ENCODE results near the gene SPX. TPM values are rescaled to one million over a fixed set of nuclear protein-coding genes. Genes with fewer than 3 reads are reported as not detected.

The SPX gene
- polyA plus RNA-seq, 1 of the 3 experiments (the other 2 are of a cell fraction), result not detected

DNA sequence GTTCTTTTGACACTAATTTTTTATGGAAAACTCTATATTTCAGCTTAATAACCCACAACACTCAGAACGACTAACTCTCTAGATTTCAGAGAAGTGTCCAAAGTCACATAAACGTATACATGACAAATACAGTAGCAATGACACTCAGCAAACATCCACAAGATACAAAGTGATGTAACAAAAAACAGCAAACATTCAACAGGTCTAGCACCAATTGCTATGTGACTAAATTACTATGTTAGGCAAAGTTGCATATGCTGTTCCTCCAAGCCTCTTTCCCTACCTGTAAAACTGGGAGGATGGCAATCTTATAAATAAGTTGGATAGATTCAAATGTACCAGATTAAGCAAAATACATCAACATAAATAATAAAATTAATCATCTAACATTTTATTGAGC, 26.3 kb upstream of the SPX start:
- Histone ChIP-seq H3K9me2 (no peaks in the 10 kb centered on the region), H4K20me1 (ENCODE audit: insufficient read depth) (peaks cover 23% of the 10 kb centered on the region), H3K9me3 (no peaks in the 10 kb centered on the region), H3K36me3 (replicated peaks in 1 of 2; ENCODE audit: control insufficient read depth in 1 of 2, insufficient read depth in 2 of 2, low read length in 1 of 2) (peaks cover 38 to 44% of the 10 kb centered on the region in 2 experiments), H3K27ac (ENCODE audit: low read depth in 2 of 2, low read length in 1 of 2) (no peak overlapping the region), H3K4me2 (peak overlapping the region; percentile 75), H3K79me2 (ENCODE audit: insufficient read depth) (peaks cover 83% of the 10 kb centered on the region), H3K27me3 (ENCODE audit: insufficient read depth) (no peaks in the 10 kb centered on the region), H3F3A (replicated peaks; ENCODE audit: insufficient read depth) (peaks cover 5% of the 10 kb centered on the region), H3K4me3 (ENCODE audit: low read depth in 2 of 2, low read length in 1 of 2) (peak overlapping the region; percentile 90 to 98; a peak in 3 of 4 replicates), H3K9ac (peak overlapping the region; percentile 98; the same call in 1 of the 2 replicates), H2AFZ (ENCODE audit: low read depth) (no peak overlapping the region), H3K4me1 (ENCODE audit: control insufficient read depth in 1 of 2, insufficient read depth in 2 of 2, low read depth in 1 of 2, low read length in 1 of 2) (peaks cover 17% of the 10 kb centered on the region in 2 experiments; a peak in 3 of 4 replicates)
- ChIA-PET CTCF (interaction anchor here (1.3 kb wide), 1 partner anchor 19 kb away, joined by 4 read pairs; no protein-coding TSS in a partner anchor), POLR2A (no interaction called here)
- WGBS (ENCODE audit: low lambda C conversion rate), result 37% methylated on average over 2 of the region's 2 CpGs
- no peak for TF ChIP-seq YY1 (IDR thresholded peaks at IDR 0.05; ENCODE audit: low read depth)
- DNase-seq, result no peak

DNA sequence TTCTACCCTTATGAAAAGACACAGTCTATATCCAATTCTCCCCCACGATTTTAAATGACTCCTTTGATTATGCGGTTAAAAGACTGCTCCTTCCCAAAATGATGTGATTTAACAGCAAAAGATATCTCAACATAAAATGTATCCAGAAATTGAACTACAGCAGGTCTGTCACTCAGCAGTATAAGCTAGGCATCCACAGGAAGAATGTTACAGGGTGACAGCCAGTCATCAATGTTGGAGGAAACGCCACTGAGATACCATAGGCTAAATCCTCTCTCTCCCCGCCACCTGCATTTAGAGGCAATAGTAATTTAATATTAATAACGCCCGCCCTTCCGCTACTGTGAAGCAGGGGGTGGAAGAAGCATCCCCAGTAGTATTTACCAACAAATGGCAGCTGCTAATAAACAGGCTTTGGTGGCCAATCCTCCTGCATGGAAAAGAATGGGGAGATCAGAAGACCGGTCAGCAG, 25.3 kb upstream of the SPX start:
- no peak for DNase-seq
- TF ChIP-seq MXI1 (IDR thresholded peaks at IDR 0.05; ENCODE audit: low read depth, low read length), result no peak
- no peak for TF ChIP-seq NRF1 (IDR thresholded peaks at IDR 0.05; ENCODE audit: low read depth, low read length)
- 0 out of 2 replicates have a peak, but pooled peaks have one; percentile 8 for TF ChIP-seq TAF1 (IDR thresholded peaks at IDR 0.05; ENCODE audit: borderline replicate concordance, low read depth, low read length)
- no peak for TF ChIP-seq FOSL2 (IDR thresholded peaks at IDR 0.05; ENCODE audit: borderline replicate concordance, low read depth)
- no peak for TF ChIP-seq TCF12 (IDR thresholded peaks at IDR 0.05)
- TF ChIP-seq RAD21 (IDR thresholded peaks at IDR 0.05; ENCODE audit: low read length), result no peak
- TF ChIP-seq, protein P1, sequence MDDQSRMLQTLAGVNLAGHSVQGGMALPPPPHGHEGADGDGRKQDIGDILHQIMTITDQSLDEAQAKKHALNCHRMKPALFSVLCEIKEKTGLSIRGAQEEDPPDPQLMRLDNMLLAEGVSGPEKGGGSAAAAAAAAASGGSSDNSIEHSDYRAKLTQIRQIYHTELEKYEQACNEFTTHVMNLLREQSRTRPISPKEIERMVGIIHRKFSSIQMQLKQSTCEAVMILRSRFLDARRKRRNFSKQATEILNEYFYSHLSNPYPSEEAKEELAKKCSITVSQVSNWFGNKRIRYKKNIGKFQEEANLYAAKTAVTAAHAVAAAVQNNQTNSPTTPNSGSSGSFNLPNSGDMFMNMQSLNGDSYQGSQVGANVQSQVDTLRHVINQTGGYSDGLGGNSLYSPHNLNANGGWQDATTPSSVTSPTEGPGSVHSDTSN (IDR thresholded peaks at IDR 0.05), result no peak
- no peak for TF ChIP-seq SIN3A (IDR thresholded peaks at IDR 0.05; ENCODE audit: borderline replicate concordance, low read depth, low read length)
- H3K79me2 ChIP-seq (ENCODE audit: insufficient read depth), result peaks cover 90% of the 10 kb centered on the region
- no peaks in the 10 kb centered on the region for H3K9me2 ChIP-seq
- ChIA-PET CTCF (interaction anchor here (1.2 to 1.3 kb wide), 3 partner anchors 20 to 76 kb away, joined by 3 to 4 read pairs (median 4); no protein-coding TSS in a partner anchor), POLR2A (interaction anchor here (1.6 kb wide), 1 partner anchor 63 kb away, joined by 8 read pairs; the partner anchor contains the start of gene PYROXD1)
- H3K9ac ChIP-seq, result peak overlapping the region; percentile 98
- peaks cover 5% of the 10 kb centered on the region for H3F3A ChIP-seq (replicated peaks; ENCODE audit: insufficient read depth)
- H3K4me3 ChIP-seq (ENCODE audit: low read depth in 2 of 2, low read length in 1 of 2), result peak overlapping the region; percentile 90 to 98
- peak overlapping the region; percentile 75 for H3K4me2 ChIP-seq
- no peaks in the 10 kb centered on the region for H3K27me3 ChIP-seq (ENCODE audit: insufficient read depth)
- H3K27ac ChIP-seq (ENCODE audit: low read depth in 2 of 2, low read length in 1 of 2), result peak overlapping the region; percentile 78 to 94
- peaks cover 33% of the 10 kb centered on the region for H4K20me1 ChIP-seq (ENCODE audit: insufficient read depth)
- peak overlapping the region; percentile 81 for H2AFZ ChIP-seq (ENCODE audit: low read depth)
- 2% methylated on average over 7 of the region's 8 CpGs for WGBS (ENCODE audit: low lambda C conversion rate)
- peaks cover 17% of the 10 kb centered on the region in 2 experiments; a peak in 3 of 4 replicates for H3K4me1 ChIP-seq (ENCODE audit: control insufficient read depth in 1 of 2, insufficient read depth in 2 of 2, low read depth in 1 of 2, low read length in 1 of 2)
- H3K36me3 ChIP-seq (replicated peaks in 1 of 2; ENCODE audit: control insufficient read depth in 1 of 2, insufficient read depth in 2 of 2, low read length in 1 of 2), result peaks cover 36% of the 10 kb centered on the region in 2 experiments
- H3K9me3 ChIP-seq, result no peaks in the 10 kb centered on the region

Data from SK-N-SH (cell line).